ENCODE measurements around the gene HSH2D.
"Not testable (repeated sequence)": the region's sequence is repeated elsewhere in the genome, so short reads cannot be mapped to it uniquely, and the experiment has no call there.

HSH2D gene

GRCh38 chr19:16155128-16155527 lies 11.6 kb downstream of the HSH2D start:
- no peak for DNase-seq (ENCODE audit: low read depth)

- DNase-seq (ENCODE audit: low read depth): no peak
These were observed 13.4 kb downstream of the HSH2D start for GRCh38 chr19:16156904-16157303.

- DNase-seq (ENCODE audit: low read depth): no peak
These were observed 14.1 kb downstream of the HSH2D start for GRCh38 chr19:16157601-16158000.

GRCh38 chr19:16159655-16160054 lies 16.2 kb downstream of the HSH2D start:
- no peak for DNase-seq (ENCODE audit: low read depth)

GRCh38 chr19:16160445-16160942 lies 17.0 kb downstream of the HSH2D start:
- no peak for DNase-seq (ENCODE audit: low read depth)

GRCh38 chr19:16160943-16161560 lies 17.6 kb downstream of the HSH2D start:
- no peak for DNase-seq (ENCODE audit: low read depth)

GRCh38 chr19:16161840-16162239 lies 18.4 kb downstream of the HSH2D start:
- DNase-seq (ENCODE audit: low read depth): no peak

- DNase-seq (ENCODE audit: low read depth): no peak
These were observed 20.9 kb downstream of the HSH2D start for GRCh38 chr19:16164222-16164890.

- no peak for DNase-seq (ENCODE audit: low read depth)
These were observed 22.9 kb downstream of the HSH2D start for GRCh38 chr19:16166417-16166816.

GRCh38 chr19:16167055-16167454 lies 23.6 kb downstream of the HSH2D start:
- no peak for DNase-seq (ENCODE audit: low read depth)

GRCh38 chr19:16168465-16169081 lies 25.1 kb downstream of the HSH2D start:
- DNase-seq (ENCODE audit: low read depth): no peak

GRCh38 chr19:16170134-16170533 lies 26.6 kb downstream of the HSH2D start:
- DNase-seq (ENCODE audit: low read depth): no peak

- no peak for DNase-seq (ENCODE audit: low read depth)
These were observed 32.5 kb downstream of the HSH2D start for GRCh38 chr19:16175954-16176353.

- DNase-seq (ENCODE audit: low read depth): not testable (repeated sequence)
These were observed 35.4 kb downstream of the HSH2D start for GRCh38 chr19:16178866-16179265.

- no peak for DNase-seq (ENCODE audit: low read depth)
These were observed 37.1 kb downstream of the HSH2D start for GRCh38 chr19:16180611-16181010.

- no peak for DNase-seq (ENCODE audit: low read depth)
These were observed 41.2 kb downstream of the HSH2D start for GRCh38 chr19:16184665-16185122.

- peak; percentile 98 for DNase-seq (ENCODE audit: low read depth)
These were observed 41.8 kb downstream of the HSH2D start, which contains the start of gene FAM32A for GRCh38 chr19:16185123-16185767. FAM32A (plus strand) TSS chr19:16185410; CDS start chr19:16185443, 33 bp downstream.

GRCh38 chr19:16185768-16186123 lies 42.3 kb downstream of the HSH2D start:
- DNase-seq (ENCODE audit: low read depth): peak; percentile 5

GRCh38 chr19:16188521-16188920 lies 45.0 kb downstream of the HSH2D start:
- no peak for DNase-seq (ENCODE audit: low read depth)

GRCh38 chr19:16190198-16190597 lies 46.7 kb downstream of the HSH2D start:
- no peak for DNase-seq (ENCODE audit: low read depth)

GRCh38 chr19:16190736-16191135 lies 47.3 kb downstream of the HSH2D start:
- DNase-seq (ENCODE audit: low read depth): no peak

- DNase-seq (ENCODE audit: low read depth): no peak
These were observed 47.9 kb downstream of the HSH2D start for GRCh38 chr19:16191216-16191908.
